OCI-LY1 (cell line): ENCODE measurements around the gene VWA3B.

Experiments used
- H2AFZ ChIP-seq: fragments of 200-600 bp; sonication (generic), shearing (Covaris generic); 2 replicates; pipeline ENCODE4 v1.6.0; 2014; ENCODE audit warnings: antibody characterized with exemption, mild to moderate bottlenecking, low read length
- H3F3A ChIP-seq: fragments of 200-600 bp; sonication (generic), shearing (Covaris generic); 2 replicates; pipeline ENCODE4 v1.6.0; 2014; ENCODE audit warnings: mild to moderate bottlenecking, antibody characterized with exemption, low read length, moderate library complexity; ENCODE audit not compliant: insufficient read depth
- H3K27ac ChIP-seq: fragments of 200-600 bp; sonication (generic); 2 replicates; pipeline ENCODE4 v1.5.1; 2014; ENCODE audit warnings: low read length, mixed run types, mild to moderate bottlenecking, low read depth; ENCODE audit not compliant: poor library complexity, severe bottlenecking
- H3K27me3 ChIP-seq: fragments of 200-600 bp; sonication (generic); 2 replicates; pipeline ENCODE4 v1.6.0; 2014; ENCODE audit warnings: antibody characterized with exemption, mild to moderate bottlenecking, low read length, moderate library complexity; ENCODE audit not compliant: insufficient read depth
- H3K36me3 ChIP-seq: fragments of 200-600 bp; sonication (generic); 2 replicates; pipeline ENCODE4 v1.6.1; 2014; ENCODE audit warnings: mild to moderate bottlenecking, antibody characterized with exemption, low read length, moderate library complexity, mixed read lengths; ENCODE audit not compliant: insufficient read depth
- H3K4me1 ChIP-seq: fragments of 200-600 bp; sonication (generic); 2 replicates; pipeline ENCODE4 v1.5.1; 2014; ENCODE audit warnings: mild to moderate bottlenecking, low read length, moderate library complexity; ENCODE audit not compliant: insufficient read depth, severe bottlenecking
- H3K4me2 ChIP-seq: fragments of 200-600 bp; sonication (generic), shearing (Covaris generic); 2 replicates; pipeline ENCODE4 v1.6.1; 2014; ENCODE audit warnings: low read length
- H3K4me3 ChIP-seq: fragments of 200-600 bp; sonication (generic); 2 replicates; pipeline ENCODE4 v1.5.1; 2014; ENCODE audit warnings: low read length, low read depth, mild to moderate bottlenecking, mixed read lengths; ENCODE audit not compliant: poor library complexity, severe bottlenecking
- H3K79me2 ChIP-seq: fragments of 200-600 bp; shearing (Covaris generic); 2 replicates; pipeline ENCODE4 v1.6.1; 2016; ENCODE audit warnings: mixed run types, low read length, mixed read lengths; ENCODE audit not compliant: insufficient read depth
- H3K9ac ChIP-seq: fragments of 200-600 bp; sonication (generic), shearing (Covaris generic); 2 replicates; pipeline ENCODE4 v1.6.1; 2014; ENCODE audit warnings: mild to moderate bottlenecking, low read length, mixed read lengths
- H3K9me2 ChIP-seq: fragments of 200-600 bp; sonication (generic), shearing (Covaris generic); 2 replicates; pipeline ENCODE4 v1.6.1; 2014; ENCODE audit warnings: low read depth, mild to moderate bottlenecking, low read length, mixed read lengths
- H3K9me3 ChIP-seq: fragments of 200-600 bp; shearing (Covaris generic); 2 replicates; pipeline ENCODE4 v1.6.1; 2014; ENCODE audit warnings: low read length, mixed read lengths
- H4K20me1 ChIP-seq: fragments of 200-600 bp; sonication (generic), shearing (Covaris generic); 2 replicates; pipeline ENCODE4 v1.6.0; 2016; ENCODE audit warnings: mild to moderate bottlenecking, low read length; ENCODE audit not compliant: insufficient read depth
- EZH2 ChIP-seq: fragments of 200-600 bp; sonication (generic), shearing (Covaris generic); IDR thresholded peaks from 2 replicates; pipeline ENCODE4 v1.8.0; 2017; ENCODE audit warnings: borderline replicate concordance, mixed run types, mild to moderate bottlenecking, antibody characterized with exemption, low read length, moderate library complexity, mixed read lengths
- TF ChIP-seq, protein P1 (sequence below): fragments of 200-600 bp; sonication (generic), shearing (Covaris generic); IDR thresholded peaks from 2 replicates; pipeline ENCODE4 v1.5.1; 2017; ENCODE audit warnings: mild to moderate bottlenecking, antibody characterized with exemption, low read length, moderate library complexity, mixed read lengths

VWA3B gene

DNA sequence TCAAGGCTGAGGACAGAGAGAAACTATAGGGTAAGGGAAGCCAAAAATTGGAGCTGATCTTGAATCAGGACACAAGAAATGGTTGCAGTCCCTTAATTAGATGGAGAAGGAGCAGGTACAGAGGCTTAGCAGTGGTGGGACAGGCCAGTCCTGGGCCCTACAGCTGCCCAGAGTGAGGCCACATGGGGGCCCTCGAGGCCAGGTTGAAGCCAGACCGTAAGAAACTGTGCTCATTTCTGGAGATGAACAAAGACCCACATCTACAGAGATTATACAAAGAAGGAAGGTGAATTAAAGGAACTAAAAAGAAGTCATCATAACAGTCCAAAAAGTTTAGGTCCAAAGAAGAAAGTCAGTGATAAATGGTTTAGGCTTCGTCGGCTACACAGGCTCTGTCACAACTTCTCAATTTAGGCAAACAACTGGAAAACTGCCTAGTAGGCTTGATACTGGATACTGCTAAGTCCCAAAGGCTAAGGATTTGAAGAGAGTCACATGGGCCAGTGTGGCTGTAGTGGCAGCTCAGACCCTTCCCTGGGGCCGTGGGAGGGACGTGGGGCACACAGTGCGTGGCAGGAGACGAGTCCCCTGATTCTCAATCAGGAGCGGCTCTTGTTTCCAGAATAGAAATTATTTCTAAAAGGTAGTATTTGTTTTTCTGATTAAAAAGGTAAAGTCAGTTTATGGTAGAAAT lies 208.9 kb downstream of the VWA3B start:
- TF ChIP-seq, protein P1, sequence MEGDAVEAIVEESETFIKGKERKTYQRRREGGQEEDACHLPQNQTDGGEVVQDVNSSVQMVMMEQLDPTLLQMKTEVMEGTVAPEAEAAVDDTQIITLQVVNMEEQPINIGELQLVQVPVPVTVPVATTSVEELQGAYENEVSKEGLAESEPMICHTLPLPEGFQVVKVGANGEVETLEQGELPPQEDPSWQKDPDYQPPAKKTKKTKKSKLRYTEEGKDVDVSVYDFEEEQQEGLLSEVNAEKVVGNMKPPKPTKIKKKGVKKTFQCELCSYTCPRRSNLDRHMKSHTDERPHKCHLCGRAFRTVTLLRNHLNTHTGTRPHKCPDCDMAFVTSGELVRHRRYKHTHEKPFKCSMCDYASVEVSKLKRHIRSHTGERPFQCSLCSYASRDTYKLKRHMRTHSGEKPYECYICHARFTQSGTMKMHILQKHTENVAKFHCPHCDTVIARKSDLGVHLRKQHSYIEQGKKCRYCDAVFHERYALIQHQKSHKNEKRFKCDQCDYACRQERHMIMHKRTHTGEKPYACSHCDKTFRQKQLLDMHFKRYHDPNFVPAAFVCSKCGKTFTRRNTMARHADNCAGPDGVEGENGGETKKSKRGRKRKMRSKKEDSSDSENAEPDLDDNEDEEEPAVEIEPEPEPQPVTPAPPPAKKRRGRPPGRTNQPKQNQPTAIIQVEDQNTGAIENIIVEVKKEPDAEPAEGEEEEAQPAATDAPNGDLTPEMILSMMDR = no peak
- TF ChIP-seq EZH2 = no peak
- H2AFZ ChIP-seq = no peak overlapping the region
- no peaks in the 10 kb centered on the region for H3F3A ChIP-seq
- H3K4me2 ChIP-seq = no peak overlapping the region
- no peaks in the 10 kb centered on the region for H3K79me2 ChIP-seq
- H3K9me2 ChIP-seq = no peaks in the 10 kb centered on the region
- H3K9me3 ChIP-seq = no peaks in the 10 kb centered on the region
- no peaks in the 10 kb centered on the region for H3K4me1 ChIP-seq
- no peak overlapping the region for H3K27ac ChIP-seq
- H3K27me3 ChIP-seq = no peaks in the 10 kb centered on the region
- H3K9ac ChIP-seq = no peak overlapping the region
- no peak overlapping the region for H3K4me3 ChIP-seq
- no peaks in the 10 kb centered on the region for H4K20me1 ChIP-seq
- H3K36me3 ChIP-seq = no peaks in the 10 kb centered on the region

- Histone ChIP-seq H3K79me2 (no peaks in the 10 kb centered on the region), H3K4me2 (no peak overlapping the region), H4K20me1 (no peaks in the 10 kb centered on the region), H3F3A (no peaks in the 10 kb centered on the region), H3K9ac (no peak overlapping the region), H3K27me3 (no peaks in the 10 kb centered on the region), H2AFZ (no peak overlapping the region), H3K36me3 (no peaks in the 10 kb centered on the region), H3K9me2 (no peaks in the 10 kb centered on the region), H3K4me3 (no peak overlapping the region), H3K4me1 (no peaks in the 10 kb centered on the region), H3K9me3 (no peaks in the 10 kb centered on the region), H3K27ac (no peak overlapping the region)
- no peak for TF ChIP-seq EZH2
- TF ChIP-seq, protein P1 = no peak
Measured at GRCh38 chr2:98296440-98296839, 209.5 kb downstream of the VWA3B start.

DNA sequence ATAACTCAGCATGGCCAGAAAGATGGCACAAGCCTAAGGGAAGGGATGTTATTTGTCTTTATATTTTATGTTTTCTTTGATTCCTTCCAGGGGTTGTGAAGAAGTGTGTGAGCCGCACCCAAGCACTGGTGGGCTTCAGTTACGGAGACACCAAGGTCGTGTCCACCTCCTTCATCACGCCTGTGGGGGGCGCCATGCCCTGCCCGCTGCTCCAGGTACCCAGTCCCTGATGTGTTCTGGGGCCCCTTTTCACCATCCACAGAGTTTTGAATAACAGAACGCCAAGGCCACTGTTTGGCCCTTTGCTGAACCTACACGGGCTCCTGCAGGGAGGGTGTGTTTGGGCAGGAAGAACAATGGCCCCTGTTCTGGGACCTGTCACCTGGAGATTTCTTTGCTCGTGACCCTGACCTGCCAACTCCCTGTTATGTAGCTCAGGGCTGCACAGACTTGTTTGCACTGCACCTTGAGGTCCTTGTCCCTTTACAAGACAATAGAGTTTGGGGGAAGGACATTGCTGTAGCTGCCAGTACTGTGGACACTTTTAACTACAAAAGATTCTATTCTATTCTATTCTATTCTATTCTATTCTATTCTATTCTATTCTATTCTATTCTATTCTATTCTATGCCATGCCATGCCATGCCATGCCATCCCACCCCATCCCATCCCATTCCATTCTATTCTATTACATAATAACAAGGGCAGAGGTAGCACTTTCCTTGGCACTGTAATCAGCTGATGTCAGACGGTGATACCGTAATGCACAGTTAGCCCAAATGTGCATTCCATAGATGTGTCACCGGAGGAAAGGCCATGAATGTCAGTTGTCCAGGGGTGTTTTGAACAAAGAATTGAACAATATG lies 211.1 kb downstream of the VWA3B start:
- H3K36me3 ChIP-seq = no peaks in the 10 kb centered on the region
- no peak overlapping the region for H3K9ac ChIP-seq
- H3K27ac ChIP-seq = no peak overlapping the region
- no peaks in the 10 kb centered on the region for H3K4me1 ChIP-seq
- no peaks in the 10 kb centered on the region for H3K27me3 ChIP-seq
- no peaks in the 10 kb centered on the region for H4K20me1 ChIP-seq
- TF ChIP-seq EZH2 = no peak
- TF ChIP-seq, protein P1 = no peak
- no peak overlapping the region for H3K4me3 ChIP-seq
- H3K79me2 ChIP-seq = no peaks in the 10 kb centered on the region
- no peak overlapping the region for H3K4me2 ChIP-seq
- H3K9me3 ChIP-seq = no peaks in the 10 kb centered on the region
- no peak overlapping the region for H2AFZ ChIP-seq
- no peaks in the 10 kb centered on the region for H3F3A ChIP-seq
- no peaks in the 10 kb centered on the region for H3K9me2 ChIP-seq
